Measurements from ENCODE around the gene PDZD4.

GRCh38 chrX:153773741-153774575 is 56.4 kb downstream of the PDZD4 start:
- no peak for TF ChIP-seq CTCF (IDR thresholded peaks at IDR 0.05 in 8 of 11, conservative IDR thresholded peaks at IDR 0.05 in 3 of 11)
- no peak for TF ChIP-seq POLR2A (IDR thresholded peaks at IDR 0.05)
- TF ChIP-seq POLR2AphosphoS5 (IDR thresholded peaks at IDR 0.05): no peak

Measured in spleen (tissue), 7 donors.